Gastrocnemius medialis (tissue), 4 donors: Measurements from ENCODE around the gene ZNF598. TPM values are rescaled to one million over a fixed set of nuclear protein-coding genes. Genes with fewer than 3 reads are reported as not detected.

Experiments used
- ATAC-seq, 2 donors: fragments of 150-250 bp; one replicate each; pipeline ENCODE4 v1.9.1; 2016
- DNase-seq, 2 donors: peaks; one replicate each; pipeline ENCODE4 v3.0.0-alpha.2; 2019
- H3K27ac ChIP-seq, 4 donors: fragments of 200-600 bp; sonication (generic); 1 replicate in 1 of 4; 2 replicates in 3 of 4; pipeline ENCODE4 v1.5.1; 2016 to 2018; ENCODE audit warnings: mild to moderate bottlenecking in 2 of 4, moderate library complexity in 1 of 4
- H3K27me3 ChIP-seq, 3 donors: fragments of 200-600 bp; sonication (generic) in 2 of 3; 1 replicate in 1 of 3; 2 replicates in 2 of 3; pipeline versions ENCODE4 v1.5.1 to v1.6.0; 2016 to 2019; ENCODE audit warnings: mild to moderate bottlenecking in 1 of 3, moderate library complexity in 1 of 3
- H3K36me3 ChIP-seq, 2 donors: fragments of 200-600 bp; sonication (generic) in 1 of 2; one replicate each; pipeline ENCODE4 v1.5.1; 2017 to 2018
- H3K4me1 ChIP-seq, 2 donors: fragments of 200-600 bp; sonication (generic) in 1 of 2; one replicate each; pipeline ENCODE4 v1.5.1; 2016 to 2017; ENCODE audit warnings: mild to moderate bottlenecking in 2 of 2
- H3K4me3 ChIP-seq, 4 donors: fragments of 200-600 bp; sonication (generic) in 3 of 4; 1 replicate in 1 of 4; 2 replicates in 3 of 4; pipeline ENCODE4 v1.5.1; 2016 to 2019; ENCODE audit warnings: mild to moderate bottlenecking in 2 of 4
- H3K9me3 ChIP-seq, 3 donors: fragments of 200-600 bp; sonication (generic) in 2 of 3; 1 replicate in 1 of 3; 2 replicates in 2 of 3; pipeline ENCODE4 v1.5.1; 2016 to 2019
- POLR2A ChIP-seq, 2 donors: fragments of 450-650 bp; IDR thresholded peaks; one replicate each; pipeline ENCODE4 v1.6.1; 2017; ENCODE audit warnings: antibody characterized with exemption in 2 of 2, mild to moderate bottlenecking in 2 of 2, moderate library complexity in 2 of 2
- in situ Hi-C, 4 donors: fragments of 200-750 bp; cut with MboI; loops; one replicate each; pipeline versions ENCODE4 v1.15.0 to v1.8.0; 2017; ENCODE audit warnings: low sequenced_read_pairs in 4 of 4
- intact Hi-C: fragments of 100-400 bp; cut with DNase I; formaldehyde crosslinking; loops from one replicate; pipeline ENCODE4 v1.15.1; 2023; ENCODE audit warnings: low total_unique reads
- total RNA-seq, 4 donors: library from RNA; depleted of rRNA; stranded (reverse); fragments of >200 nt; gene quantifications; one replicate each; pipeline versions ENCODE4 v1.1.0 to v1.2.3, GENCODE V29; 2016
- TF ChIP-seq, protein P1 (sequence below), 5 experiments: fragments of 450-650 bp in 3 of 5; fragments of 200-600 bp in 2 of 5; sonication (generic) in 2 of 5; IDR thresholded peaks in 4 of 5; conservative IDR thresholded peaks in 1 of 5; 1 replicate in 4 of 5; 2 replicates in 1 of 5; pipeline ENCODE4 v1.5.1; 2016 to 2019; ENCODE audit warnings: antibody characterized with exemption in 5 of 5, mild to moderate bottlenecking in 3 of 5, moderate library complexity in 3 of 5

The ZNF598 gene
- total RNA-seq, 4 donors from 2014 or later: 57.0 to 92.2 (median 75.4) TPM

DNA sequence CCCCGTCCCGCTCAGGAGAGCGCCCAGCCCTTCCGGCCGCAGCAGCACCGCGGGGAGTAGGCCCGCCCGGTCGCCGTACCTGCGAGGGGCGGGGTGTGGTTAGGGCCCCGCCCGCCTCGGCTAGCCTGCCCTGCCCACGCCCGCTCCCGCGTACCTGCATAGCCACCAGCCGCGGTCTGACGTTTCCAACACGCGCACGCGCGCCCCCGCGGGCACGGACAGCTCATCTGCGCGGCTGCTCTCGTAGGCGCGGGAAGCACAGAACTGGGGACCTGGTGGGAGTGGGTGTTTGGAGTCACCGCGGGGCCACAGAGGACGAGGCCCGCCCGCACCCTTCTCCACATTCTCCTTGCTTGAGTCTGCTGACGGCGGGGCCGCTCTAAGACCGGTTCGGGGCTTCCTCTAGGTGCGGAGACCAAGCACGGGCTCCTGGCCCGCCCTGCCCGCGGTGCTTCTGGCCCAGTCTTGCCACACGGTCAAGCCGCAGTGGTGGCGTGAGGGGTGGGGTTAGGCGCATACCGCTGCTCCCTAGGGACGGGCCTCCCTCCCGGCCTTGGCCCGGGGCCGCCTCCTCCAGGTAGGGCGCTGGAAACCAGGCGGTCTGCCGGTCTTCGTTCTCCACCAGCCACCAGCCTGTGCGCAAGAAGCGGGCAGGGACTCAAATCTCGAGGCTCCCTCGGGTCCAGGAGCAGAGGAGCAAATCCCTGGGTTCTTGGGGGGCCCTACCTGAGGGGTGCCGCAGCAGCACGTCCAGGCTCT lies 30.2 kb downstream of the ZNF598 start:
- intact Hi-C loops: loop anchor here (10.0 kb wide), 1 partner anchor 365 kb away; the partner anchor contains the start of genes CRAMP1 and IFT140
- no peaks in the 10 kb centered on the region for H3K27me3 ChIP-seq
- no peak overlapping the region for H3K4me3 ChIP-seq
- in situ Hi-C loops: no loop called here
- H3K27ac ChIP-seq: no peak overlapping the region
- no peaks in the 10 kb centered on the region for H3K9me3 ChIP-seq
- TF ChIP-seq, protein P1, sequence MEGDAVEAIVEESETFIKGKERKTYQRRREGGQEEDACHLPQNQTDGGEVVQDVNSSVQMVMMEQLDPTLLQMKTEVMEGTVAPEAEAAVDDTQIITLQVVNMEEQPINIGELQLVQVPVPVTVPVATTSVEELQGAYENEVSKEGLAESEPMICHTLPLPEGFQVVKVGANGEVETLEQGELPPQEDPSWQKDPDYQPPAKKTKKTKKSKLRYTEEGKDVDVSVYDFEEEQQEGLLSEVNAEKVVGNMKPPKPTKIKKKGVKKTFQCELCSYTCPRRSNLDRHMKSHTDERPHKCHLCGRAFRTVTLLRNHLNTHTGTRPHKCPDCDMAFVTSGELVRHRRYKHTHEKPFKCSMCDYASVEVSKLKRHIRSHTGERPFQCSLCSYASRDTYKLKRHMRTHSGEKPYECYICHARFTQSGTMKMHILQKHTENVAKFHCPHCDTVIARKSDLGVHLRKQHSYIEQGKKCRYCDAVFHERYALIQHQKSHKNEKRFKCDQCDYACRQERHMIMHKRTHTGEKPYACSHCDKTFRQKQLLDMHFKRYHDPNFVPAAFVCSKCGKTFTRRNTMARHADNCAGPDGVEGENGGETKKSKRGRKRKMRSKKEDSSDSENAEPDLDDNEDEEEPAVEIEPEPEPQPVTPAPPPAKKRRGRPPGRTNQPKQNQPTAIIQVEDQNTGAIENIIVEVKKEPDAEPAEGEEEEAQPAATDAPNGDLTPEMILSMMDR (IDR thresholded peaks at IDR 0.05 in 4 of 5, conservative IDR thresholded peaks at IDR 0.05 in 1 of 5): no peak
- no peak for TF ChIP-seq POLR2A (IDR thresholded peaks at IDR 0.05)
- no peak for DNase-seq
- H3K36me3 ChIP-seq: peaks cover 0 to 44% of the 10 kb centered on the region in 2 donors
- no peak for ATAC-seq
- peaks cover 7 to 13% of the 10 kb centered on the region in 2 donors for H3K4me1 ChIP-seq

DNA sequence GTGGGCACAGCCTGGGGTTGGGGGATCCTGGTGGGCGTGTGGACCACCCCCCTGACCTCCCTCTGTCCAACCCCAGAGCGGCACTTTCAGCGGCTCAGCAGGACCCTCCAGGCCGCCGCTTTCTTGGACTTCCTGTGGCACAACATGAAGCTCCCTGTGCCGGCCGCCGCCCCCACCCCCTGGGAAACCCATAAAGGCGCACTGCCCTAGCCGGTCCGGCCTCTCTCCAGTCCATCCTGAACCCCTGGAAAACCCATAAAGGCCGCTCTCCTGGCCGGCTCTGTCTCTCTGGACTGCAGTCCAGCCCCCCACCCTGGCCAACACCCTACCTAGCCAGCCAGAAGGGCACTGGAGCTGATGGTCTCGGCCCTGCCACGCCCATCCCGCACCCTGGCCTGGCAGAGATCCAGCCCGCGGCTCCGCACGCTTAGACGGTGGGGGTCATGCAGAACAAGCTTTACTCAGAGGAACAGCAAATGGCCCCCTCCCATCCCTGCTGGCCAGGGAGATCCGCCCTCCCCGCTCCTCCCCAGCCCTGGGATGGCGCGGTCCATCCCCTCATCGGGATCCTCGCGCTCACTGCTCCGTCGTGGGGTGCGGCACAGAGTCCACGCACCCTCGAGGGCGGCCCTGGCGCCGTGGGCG lies 31.0 kb downstream of the ZNF598 start:
- H3K36me3 ChIP-seq: peaks cover 0 to 48% of the 10 kb centered on the region in 2 donors
- TF ChIP-seq, protein P1 (IDR thresholded peaks at IDR 0.05 in 4 of 5, conservative IDR thresholded peaks at IDR 0.05 in 1 of 5): no peak
- TF ChIP-seq POLR2A (IDR thresholded peaks at IDR 0.05): no peak
- in situ Hi-C loops: no loop called here
- intact Hi-C loops: no loop called here
- H3K4me3 ChIP-seq: no peak overlapping the region
- H3K4me1 ChIP-seq: peaks cover 7 to 11% of the 10 kb centered on the region in 2 donors
- ATAC-seq: no peak
- DNase-seq: no peak
- no peaks in the 10 kb centered on the region for H3K9me3 ChIP-seq
- H3K27me3 ChIP-seq: no peaks in the 10 kb centered on the region
- H3K27ac ChIP-seq: no peak overlapping the region

DNA sequence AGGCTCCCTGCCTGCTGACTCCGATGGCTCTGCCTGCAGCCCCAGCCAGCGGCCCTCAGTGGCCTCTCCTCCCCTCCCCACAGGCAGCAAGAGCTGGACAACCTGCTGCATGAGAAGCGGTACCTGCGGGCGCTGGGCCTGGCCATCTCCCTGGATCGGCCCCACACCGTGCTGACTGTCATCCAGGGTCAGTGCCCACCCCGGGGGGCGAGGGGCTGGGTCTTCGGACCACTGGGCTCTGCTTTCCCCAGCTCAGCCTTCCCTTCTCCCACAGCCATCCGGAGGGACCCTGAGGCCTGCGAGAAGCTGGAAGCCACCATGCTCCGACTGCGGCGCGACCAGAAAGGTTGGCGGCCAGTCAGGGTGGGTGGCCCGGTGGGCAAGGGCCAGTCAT lies 31.7 kb downstream of the ZNF598 start:
- Histone ChIP-seq H3K9me3 (no peaks in the 10 kb centered on the region), H3K27ac (no peak overlapping the region), H3K27me3 (no peaks in the 10 kb centered on the region), H3K4me3 (no peak overlapping the region), H3K4me1 (peaks cover 5 to 18% of the 10 kb centered on the region in 2 donors), H3K36me3 (peaks cover 0 to 48% of the 10 kb centered on the region in 2 donors)
- ATAC-seq (no peak), DNase-seq (no peak)
- in situ Hi-C loops (no loop called here), intact Hi-C loops (no loop called here)
- TF ChIP-seq, protein P1 (IDR thresholded peaks at IDR 0.05 in 4 of 5, conservative IDR thresholded peaks at IDR 0.05 in 1 of 5): no peak
- no peak for TF ChIP-seq POLR2A (IDR thresholded peaks at IDR 0.05)

DNA sequence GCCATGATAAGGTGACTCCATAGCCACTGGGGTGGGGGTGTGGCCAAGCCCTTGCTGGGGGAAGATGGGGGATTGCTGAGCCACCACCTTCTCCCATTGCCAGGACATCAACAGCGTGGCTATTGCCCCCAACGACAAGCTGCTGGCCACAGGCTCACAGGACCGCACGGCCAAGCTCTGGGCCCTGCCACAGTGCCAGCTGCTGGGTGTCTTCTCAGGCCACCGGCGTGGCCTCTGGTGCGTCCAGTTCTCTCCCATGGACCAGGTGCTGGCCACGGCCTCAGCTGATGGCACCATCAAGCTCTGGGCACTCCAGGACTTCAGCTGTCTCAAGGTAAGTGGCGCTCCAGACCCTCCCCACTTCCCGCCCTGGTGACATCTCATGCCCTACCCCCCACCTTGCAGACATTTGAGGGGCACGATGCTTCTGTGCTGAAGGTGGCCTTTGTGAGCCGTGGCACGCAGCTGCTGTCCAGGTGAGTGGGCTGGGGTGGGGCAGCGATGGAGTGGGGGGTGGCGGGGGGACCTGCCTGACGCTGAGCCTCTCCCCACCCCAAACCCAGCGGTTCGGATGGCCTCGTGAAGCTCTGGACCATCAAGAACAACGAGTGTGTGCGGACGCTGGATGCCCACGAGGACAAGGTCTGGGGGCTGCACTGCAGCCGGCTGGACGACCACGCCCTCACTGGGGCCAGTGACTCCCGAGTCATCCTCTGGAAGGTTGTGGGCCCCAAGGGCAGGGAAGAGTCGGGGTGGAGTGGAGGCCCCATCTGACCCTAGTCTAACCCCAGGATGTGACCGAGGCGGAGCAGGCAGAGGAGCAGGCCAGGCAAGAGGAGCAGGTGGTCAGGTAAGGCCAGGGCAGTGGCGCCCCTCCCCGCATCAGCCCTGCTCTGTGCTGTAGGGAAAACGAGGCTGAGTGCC lies 32.4 kb downstream of the ZNF598 start:
- DNase-seq (no peak), ATAC-seq (no peak)
- Histone ChIP-seq H3K9me3 (no peaks in the 10 kb centered on the region), H3K36me3 (peaks cover 0 to 48% of the 10 kb centered on the region in 2 donors), H3K4me1 (peaks cover 8 to 24% of the 10 kb centered on the region in 2 donors), H3K27me3 (no peaks in the 10 kb centered on the region), H3K4me3 (no peak overlapping the region), H3K27ac (no peak overlapping the region)
- TF ChIP-seq, protein P1 (IDR thresholded peaks at IDR 0.05 in 4 of 5, conservative IDR thresholded peaks at IDR 0.05 in 1 of 5): no peak
- TF ChIP-seq POLR2A (IDR thresholded peaks at IDR 0.05): no peak
- in situ Hi-C loops (no loop called here), intact Hi-C loops (no loop called here)
